Measurements from ENCODE around the gene PRKAR1B. TPM values are rescaled to one million over a fixed set of nuclear protein-coding genes. Genes with fewer than 3 reads are reported as not detected.

The PRKAR1B gene
- total RNA-seq, 1 experiment from 2014 or later: 24.8 TPM

DNA sequence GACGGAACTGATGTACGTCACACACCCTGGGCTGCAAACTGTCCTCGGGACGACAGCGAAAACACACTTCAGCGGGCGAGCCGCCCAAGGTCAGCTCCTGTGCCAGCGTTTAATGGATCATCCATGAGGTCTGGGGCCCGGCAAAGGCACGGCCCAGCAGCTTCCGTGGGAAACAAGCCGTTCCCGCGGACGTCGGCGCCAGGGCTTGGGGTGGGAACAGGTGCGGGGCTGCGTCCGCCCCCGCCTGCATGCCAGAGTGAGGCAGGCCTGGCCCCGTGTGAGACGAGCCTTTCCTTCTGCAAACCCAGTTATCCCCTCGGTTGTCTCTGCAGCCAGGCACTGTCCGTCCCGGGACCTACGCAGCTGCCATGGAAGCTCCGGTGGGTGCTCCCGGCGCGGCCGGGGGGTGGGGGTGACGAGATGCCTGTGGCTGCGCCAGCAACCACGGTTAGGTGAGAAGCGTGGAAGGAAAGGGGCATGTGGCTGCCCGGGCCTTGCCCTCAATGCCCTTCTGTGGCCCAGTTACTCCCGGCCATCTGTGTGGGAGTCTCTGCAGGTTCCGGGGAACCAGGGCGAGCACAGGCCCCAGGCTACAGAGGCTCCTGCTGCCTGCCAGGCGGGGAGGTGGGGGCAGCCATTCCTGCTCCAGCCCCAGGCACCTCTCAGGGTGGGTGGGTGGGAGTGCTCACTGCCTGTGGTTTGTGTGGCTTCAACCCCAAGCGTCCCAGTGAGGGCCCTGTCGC is 165.3 kb downstream of the PRKAR1B start:
- H3K4me1 Mint-ChIP-seq (ENCODE audit: low read depth, unreplicated experiment): no peaks in the 10 kb centered on the region
- no peaks in the 10 kb centered on the region for H3K27me3 Mint-ChIP-seq (ENCODE audit: unreplicated experiment)
- no peak for DNase-seq
- no peak for TF ChIP-seq CTCF (IDR thresholded peaks at IDR 0.05; ENCODE audit: unreplicated experiment)
- intact Hi-C loops (cut with micrococcal nuclease; ENCODE audit: unreplicated experiment): no loop called here
- BruUV-seq (replicated peaks): no TSS peak
- H3K36me3 Mint-ChIP-seq (ENCODE audit: insufficient read depth, unreplicated experiment): no peaks in the 10 kb centered on the region
- H3K9me3 Mint-ChIP-seq (ENCODE audit: low read depth, unreplicated experiment): no peaks in the 10 kb centered on the region
- no peak overlapping the region for H3K4me3 Mint-ChIP-seq (ENCODE audit: low read depth, unreplicated experiment)
- CTCF ChIA-PET: no interaction called here
- no peak overlapping the region for H3K27ac Mint-ChIP-seq (ENCODE audit: unreplicated experiment)

DNA sequence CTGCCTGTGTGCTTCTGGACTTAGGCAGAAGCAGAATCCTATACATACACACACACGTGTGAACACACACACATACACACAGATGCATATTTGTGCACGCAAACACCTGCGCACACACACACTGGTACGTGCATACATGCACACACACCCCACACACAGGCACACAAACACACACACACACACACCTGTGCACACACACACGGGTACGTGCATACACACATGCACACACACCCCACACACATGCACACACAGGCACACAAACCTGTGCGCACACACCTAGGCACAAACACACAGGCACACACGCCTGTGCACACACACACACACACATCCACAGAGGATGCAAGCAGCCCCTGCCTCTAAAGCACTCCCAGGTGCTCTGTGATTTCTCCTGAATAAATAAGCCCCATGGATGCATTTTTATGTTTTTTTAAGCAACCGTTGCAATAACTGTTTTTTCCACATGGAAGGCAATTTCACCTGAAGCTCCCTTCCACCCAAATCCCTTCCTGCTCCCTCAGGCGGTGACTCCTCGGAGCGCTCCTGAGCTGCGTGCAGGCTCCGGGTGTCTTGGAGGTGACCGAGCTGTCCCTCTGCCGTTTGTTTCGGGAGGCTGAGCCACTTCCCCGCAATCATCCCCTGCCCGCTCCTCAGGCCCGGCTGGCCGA is 166.0 kb downstream of the PRKAR1B start:
- intact Hi-C loops (cut with micrococcal nuclease; ENCODE audit: unreplicated experiment): no loop called here
- Mint-ChIP-seq H3K9me3 (ENCODE audit: low read depth, unreplicated experiment) (no peaks in the 10 kb centered on the region), H3K4me3 (ENCODE audit: low read depth, unreplicated experiment) (no peak overlapping the region), H3K36me3 (ENCODE audit: insufficient read depth, unreplicated experiment) (no peaks in the 10 kb centered on the region), H3K4me1 (ENCODE audit: low read depth, unreplicated experiment) (no peaks in the 10 kb centered on the region), H3K27me3 (ENCODE audit: unreplicated experiment) (no peaks in the 10 kb centered on the region), H3K27ac (ENCODE audit: unreplicated experiment) (no peak overlapping the region)
- TF ChIP-seq CTCF (IDR thresholded peaks at IDR 0.05; ENCODE audit: unreplicated experiment): no peak
- no TSS peak for BruUV-seq (replicated peaks)
- no peak for DNase-seq
- CTCF ChIA-PET: no interaction called here

- no peak for TF ChIP-seq CTCF (IDR thresholded peaks at IDR 0.05; ENCODE audit: unreplicated experiment)
- Mint-ChIP-seq H3K27me3 (ENCODE audit: unreplicated experiment) (peaks cover 13% of the 10 kb centered on the region), H3K4me1 (ENCODE audit: low read depth, unreplicated experiment) (no peaks in the 10 kb centered on the region), H3K9me3 (ENCODE audit: low read depth, unreplicated experiment) (no peaks in the 10 kb centered on the region), H3K36me3 (ENCODE audit: insufficient read depth, unreplicated experiment) (no peaks in the 10 kb centered on the region), H3K4me3 (ENCODE audit: low read depth, unreplicated experiment) (no peak overlapping the region), H3K27ac (ENCODE audit: unreplicated experiment) (no peak overlapping the region)
- intact Hi-C loops (cut with micrococcal nuclease; ENCODE audit: unreplicated experiment): no loop called here
- BruUV-seq (replicated peaks): no TSS peak
- DNase-seq: no peak
- CTCF ChIA-PET: no interaction called here
These were observed 167.7 kb downstream of the PRKAR1B start for GRCh38 chr7:559396-559705.

DNA sequence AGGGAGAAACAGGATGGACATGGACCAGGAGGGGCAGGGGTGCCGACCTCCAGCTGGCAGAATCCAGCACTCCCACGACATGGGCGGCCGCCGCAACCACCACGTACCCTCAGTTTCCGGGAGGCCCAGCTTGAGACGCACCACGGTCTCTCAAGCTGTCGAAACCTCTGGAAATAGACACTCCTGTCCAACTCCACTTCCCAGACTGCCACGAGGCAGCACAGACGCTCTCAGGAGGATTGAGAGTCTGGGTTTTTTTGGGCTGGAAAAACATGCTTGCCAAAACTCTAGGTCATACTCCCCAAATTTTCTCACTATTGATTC is 169.6 kb downstream of the PRKAR1B start:
- Mint-ChIP-seq H3K36me3 (ENCODE audit: insufficient read depth, unreplicated experiment) (peaks cover 2% of the 10 kb centered on the region), H3K27me3 (ENCODE audit: unreplicated experiment) (peaks cover 31% of the 10 kb centered on the region), H3K4me3 (ENCODE audit: low read depth, unreplicated experiment) (no peak overlapping the region), H3K9me3 (ENCODE audit: low read depth, unreplicated experiment) (no peaks in the 10 kb centered on the region), H3K27ac (ENCODE audit: unreplicated experiment) (no peak overlapping the region), H3K4me1 (ENCODE audit: low read depth, unreplicated experiment) (no peaks in the 10 kb centered on the region)
- DNase-seq: no peak
- intact Hi-C loops (cut with micrococcal nuclease; ENCODE audit: unreplicated experiment): no loop called here
- TF ChIP-seq CTCF (IDR thresholded peaks at IDR 0.05; ENCODE audit: unreplicated experiment): no peak
- CTCF ChIA-PET: interaction anchor here (0.8 kb wide), 1 partner anchor 10 kb away, joined by 4 read pairs; no protein-coding TSS in a partner anchor
- no TSS peak for BruUV-seq (replicated peaks)
